GM12865 (cell line): ENCODE results near the gene TAF3.

Source experiments
- DNase-seq: peaks from one replicate; pipeline ENCODE4 v3.0.0; 2010; ENCODE audit warnings: low read depth
- H3K4me3 ChIP-seq: 2 replicates; pipeline ENCODE4 v1.5.1; 2011; ENCODE audit warnings: mild to moderate bottlenecking, low read depth, low read length, control low read depth
- TF ChIP-seq, protein P1 (sequence below): IDR thresholded peaks from 2 replicates; pipeline ENCODE4 v1.5.1; 2011; ENCODE audit warnings: low read length, control low read depth, low read depth, inconsistent platforms; ENCODE audit not compliant: insufficient read depth; ENCODE audit errors: missing control alignments

TAF3 gene

DNA sequence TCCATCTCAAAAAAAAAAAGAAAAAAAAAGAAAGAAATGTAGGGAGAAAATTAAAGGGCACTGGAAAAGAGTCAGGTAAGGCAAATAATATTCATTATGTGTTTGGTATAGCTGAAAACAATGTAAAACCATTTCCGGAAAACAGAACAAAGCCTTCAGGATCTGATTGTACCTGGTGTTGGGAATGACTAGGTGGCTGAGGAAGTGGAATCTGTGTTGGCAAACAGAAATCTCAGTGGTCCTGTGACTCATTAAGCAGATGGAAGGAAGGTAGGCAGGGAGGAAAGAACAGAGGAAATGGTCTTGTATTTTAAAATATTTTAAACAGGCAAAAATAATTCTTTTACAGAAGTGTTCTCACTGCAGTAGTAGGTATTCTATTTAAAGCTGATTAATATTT, 180.5 kb downstream of the TAF3 start:
- TF ChIP-seq, protein P1, sequence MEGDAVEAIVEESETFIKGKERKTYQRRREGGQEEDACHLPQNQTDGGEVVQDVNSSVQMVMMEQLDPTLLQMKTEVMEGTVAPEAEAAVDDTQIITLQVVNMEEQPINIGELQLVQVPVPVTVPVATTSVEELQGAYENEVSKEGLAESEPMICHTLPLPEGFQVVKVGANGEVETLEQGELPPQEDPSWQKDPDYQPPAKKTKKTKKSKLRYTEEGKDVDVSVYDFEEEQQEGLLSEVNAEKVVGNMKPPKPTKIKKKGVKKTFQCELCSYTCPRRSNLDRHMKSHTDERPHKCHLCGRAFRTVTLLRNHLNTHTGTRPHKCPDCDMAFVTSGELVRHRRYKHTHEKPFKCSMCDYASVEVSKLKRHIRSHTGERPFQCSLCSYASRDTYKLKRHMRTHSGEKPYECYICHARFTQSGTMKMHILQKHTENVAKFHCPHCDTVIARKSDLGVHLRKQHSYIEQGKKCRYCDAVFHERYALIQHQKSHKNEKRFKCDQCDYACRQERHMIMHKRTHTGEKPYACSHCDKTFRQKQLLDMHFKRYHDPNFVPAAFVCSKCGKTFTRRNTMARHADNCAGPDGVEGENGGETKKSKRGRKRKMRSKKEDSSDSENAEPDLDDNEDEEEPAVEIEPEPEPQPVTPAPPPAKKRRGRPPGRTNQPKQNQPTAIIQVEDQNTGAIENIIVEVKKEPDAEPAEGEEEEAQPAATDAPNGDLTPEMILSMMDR: no peak
- H3K4me3 ChIP-seq: no peak overlapping the region
- no peak for DNase-seq

DNA sequence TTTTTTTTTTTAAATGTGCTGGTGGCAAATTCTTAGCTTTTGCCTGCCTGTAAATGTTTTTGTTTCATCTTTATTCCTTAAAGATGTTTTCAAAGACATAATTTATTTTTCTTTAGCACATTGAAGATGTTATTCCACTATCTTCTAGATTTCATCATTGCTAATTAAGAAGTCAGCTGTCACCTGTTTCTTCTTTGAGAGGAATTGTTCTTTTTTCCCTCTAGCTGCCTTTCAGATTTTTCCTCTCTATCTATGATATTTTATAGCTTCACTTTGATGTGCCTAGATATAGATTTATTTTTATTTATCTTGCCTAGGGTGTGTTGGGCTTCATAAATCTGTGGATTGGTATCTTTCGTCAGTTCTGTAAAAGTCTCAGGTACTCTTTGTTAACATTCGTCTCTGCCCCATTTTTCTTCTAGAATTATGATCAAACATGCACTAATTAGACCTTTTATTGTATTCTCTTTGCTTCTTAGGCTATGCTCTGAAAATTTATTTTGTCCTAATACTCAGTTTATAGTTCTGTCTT, 186.2 kb downstream of the TAF3 start:
- DNase-seq: no peak
- TF ChIP-seq, protein P1: no peak
- no peak overlapping the region for H3K4me3 ChIP-seq

DNA sequence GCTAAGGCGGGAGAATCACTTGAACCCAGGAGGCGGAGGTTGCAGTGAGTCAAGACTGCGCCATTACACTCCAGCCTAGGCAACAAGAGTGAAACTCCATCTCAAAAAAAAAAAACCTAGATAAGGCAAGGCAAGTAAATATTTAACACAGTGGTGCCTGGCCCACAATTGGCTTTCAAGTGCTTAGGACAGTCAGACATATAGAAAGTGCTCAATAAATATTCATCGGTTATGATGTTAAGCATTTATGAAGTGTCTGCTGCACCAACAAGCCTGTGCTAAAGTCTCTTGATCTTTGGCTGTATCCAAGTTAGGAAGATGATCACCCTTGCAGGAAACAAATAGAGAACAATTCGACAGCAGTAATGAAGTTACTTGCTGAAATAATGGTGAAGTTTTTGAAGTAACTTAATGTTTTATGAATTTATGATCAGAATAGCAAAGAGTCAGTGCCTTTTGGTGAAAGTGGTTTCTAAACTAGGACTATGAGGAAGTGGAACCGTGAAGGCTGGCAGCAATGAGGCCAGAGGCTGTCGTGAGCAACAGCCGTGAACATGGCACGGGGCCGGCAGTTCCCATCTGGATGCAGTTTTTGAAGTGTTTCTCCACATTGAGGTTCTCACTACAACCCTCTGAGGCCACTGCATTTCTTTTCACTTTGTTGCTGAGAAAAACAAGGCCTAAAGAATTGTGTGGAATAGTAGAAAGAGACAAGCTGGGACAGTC, 188.1 kb downstream of the TAF3 start:
- DNase-seq: peak; percentile 15
- TF ChIP-seq, protein P1: no peak
- H3K4me3 ChIP-seq: no peak overlapping the region

DNA sequence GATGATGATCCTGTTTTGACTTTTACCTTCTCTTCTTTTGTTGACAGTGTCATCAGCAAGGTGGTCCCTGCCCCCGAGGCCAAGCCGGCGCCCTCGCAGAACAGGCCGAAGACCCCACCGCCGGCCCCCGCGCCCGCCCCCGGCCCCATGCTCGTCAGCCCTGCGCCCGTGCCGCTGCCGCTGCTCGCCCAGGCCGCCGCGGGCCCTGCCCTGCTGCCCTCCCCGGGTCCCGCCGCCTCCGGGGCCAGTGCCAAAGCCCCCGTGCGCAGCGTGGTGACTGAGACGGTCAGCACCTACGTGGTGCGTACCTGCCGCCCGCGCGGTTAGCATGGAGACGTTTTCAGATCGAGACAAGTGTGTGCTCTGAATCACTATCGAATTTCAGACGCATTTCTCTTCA, 190.7 kb downstream of the TAF3 start:
- TF ChIP-seq, protein P1: no peak
- no peak overlapping the region for H3K4me3 ChIP-seq
- no peak for DNase-seq

DNA sequence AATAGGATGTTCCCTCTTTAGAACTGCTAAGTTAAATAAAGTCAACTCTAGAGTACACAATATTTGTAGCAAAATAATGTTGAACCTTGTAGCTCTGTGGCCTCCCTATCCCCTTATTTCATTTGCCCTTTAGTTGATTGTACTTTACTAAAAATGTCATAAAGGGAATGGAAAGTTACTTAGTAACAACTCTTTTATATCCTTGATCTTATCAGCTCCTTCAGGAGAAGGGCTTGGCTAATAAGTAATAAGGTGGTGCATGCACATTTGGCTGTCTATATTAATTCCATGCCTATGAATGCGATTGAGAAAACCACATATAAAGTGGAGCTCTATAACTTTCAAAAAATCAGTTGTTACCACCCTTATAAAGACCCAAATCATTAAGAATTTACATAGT, 194.7 kb downstream of the TAF3 start:
- no peak for DNase-seq
- H3K4me3 ChIP-seq: no peak overlapping the region
- TF ChIP-seq, protein P1: no peak

DNA sequence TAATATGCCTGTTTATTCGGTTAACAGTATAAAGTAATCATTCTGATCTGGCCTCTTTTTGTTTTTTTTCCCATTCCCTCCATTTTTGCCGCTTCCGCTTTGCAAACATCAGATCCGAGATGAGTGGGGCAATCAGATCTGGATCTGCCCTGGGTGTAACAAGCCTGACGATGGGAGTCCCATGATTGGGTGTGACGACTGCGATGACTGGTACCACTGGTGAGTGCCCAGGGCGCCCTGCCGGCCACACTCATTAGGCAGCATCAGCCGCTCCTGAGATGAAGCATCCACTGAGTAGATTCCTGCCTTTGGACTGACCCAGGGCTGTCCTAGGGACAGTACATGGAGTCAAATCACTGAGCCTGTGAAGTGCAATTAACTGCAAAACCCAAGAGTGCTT, 195.3 kb downstream of the TAF3 start:
- TF ChIP-seq, protein P1: no peak

DNA sequence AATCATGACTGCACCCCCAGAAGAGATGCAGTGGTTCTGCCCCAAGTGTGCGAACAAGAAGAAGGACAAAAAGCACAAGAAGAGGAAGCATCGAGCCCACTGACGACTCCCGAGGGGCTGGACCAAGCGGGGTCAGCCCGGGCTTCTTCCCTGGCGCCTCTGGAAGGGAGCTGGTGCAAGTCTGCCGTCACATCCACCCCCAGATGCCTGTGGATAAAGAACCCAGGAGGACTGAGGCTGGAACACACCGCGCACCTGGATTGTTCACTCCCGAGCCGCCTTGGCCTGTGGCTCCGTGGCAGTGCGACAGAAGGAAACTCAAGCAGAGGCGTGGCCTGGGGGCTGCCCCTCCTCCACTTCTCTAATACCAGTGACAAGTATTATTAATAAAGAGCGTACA, 196.3 kb downstream of the TAF3 start:
- TF ChIP-seq, protein P1: no peak
- DNase-seq: no peak
- H3K4me3 ChIP-seq: no peak overlapping the region

More for the DNA sequence above, 195.3 kb downstream of the TAF3 start:
- no peak overlapping the region for H3K4me3 ChIP-seq
- DNase-seq: no peak
